Brain pericyte (primary cell): ENCODE results near the gene EXOC6.
"Not testable (repeated sequence)": the region's sequence is repeated elsewhere in the genome, so short reads cannot be mapped to it uniquely, and the experiment has no call there.

ENCODE experiments used
- DNase-seq: peaks from one replicate; pipeline ENCODE4 v3.0.0-alpha.2; 2012; ENCODE audit warnings: low read depth, low spot score

The EXOC6 gene

GRCh38 chr10:92942226-92942625 lies 93.9 kb downstream of the EXOC6 start:
- no peak for DNase-seq

DNA sequence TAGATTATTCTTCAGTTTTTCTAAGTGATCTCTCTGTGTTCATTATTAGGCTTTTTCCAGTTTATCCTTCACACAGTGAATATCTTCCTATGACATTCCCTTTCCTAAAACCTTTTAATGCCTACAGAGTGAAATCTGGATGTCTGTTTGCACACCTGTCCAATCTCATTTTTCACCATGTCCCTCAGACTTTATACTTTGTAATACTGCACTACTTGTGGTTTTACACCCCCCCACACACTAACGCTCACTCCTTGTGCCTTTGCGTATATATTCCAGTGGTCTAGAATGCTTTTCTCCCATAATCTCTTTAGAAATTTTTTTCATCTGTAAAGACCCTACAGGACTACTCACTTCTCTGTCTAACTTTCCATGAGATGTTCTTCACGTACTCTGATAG lies 98.2 kb downstream of the EXOC6 start:
- no peak for DNase-seq

- not testable (repeated sequence) for DNase-seq
These were observed 104.3 kb downstream of the EXOC6 start for GRCh38 chr10:92952573-92952972.

- no peak for DNase-seq
These were observed 109.1 kb downstream of the EXOC6 start for GRCh38 chr10:92957223-92958010.

GRCh38 chr10:92961638-92962037 lies 113.3 kb downstream of the EXOC6 start:
- DNase-seq = no peak

- peak; percentile 13 for DNase-seq
These were observed 117.0 kb downstream of the EXOC6 start for GRCh38 chr10:92965314-92965713.

GRCh38 chr10:92967641-92968040 lies 119.3 kb downstream of the EXOC6 start:
- no peak for DNase-seq

GRCh38 chr10:92969151-92969550 lies 120.8 kb downstream of the EXOC6 start:
- DNase-seq = no peak

DNA sequence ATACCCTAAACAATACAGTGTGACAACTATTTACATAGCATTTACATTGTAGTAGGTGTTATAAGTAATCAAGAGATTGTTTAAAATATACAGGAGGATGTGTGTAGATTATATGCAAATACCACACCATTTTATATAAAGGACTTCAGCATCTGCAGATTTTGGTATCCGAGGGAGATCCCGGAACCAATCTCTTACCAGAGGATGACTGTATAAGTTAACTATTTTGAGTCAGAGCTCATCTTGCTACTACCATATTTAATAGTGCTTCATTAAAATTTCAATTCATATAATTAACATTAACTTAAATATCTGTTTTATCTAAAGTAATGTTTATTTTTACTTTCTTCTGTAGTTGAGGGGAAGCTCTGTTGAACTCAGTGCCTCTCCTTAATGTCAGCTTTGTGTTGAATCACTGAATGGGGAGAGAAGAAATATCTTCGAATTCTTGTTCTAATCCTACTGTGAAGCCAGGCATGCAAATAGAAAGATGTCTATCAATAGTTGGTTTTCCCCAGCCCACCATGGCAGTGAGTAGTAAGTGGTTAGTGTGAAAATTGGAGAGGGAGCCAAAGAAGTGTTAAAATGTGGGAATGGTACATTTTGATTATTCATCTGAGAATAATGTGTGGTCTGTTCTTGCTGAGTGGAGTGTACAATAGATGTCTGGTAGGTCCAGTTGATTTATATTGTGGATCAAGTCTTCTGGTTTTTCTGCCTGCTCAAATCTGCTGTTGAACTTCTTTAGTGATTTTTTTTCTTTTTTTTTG lies 122.2 kb downstream of the EXOC6 start:
- DNase-seq = no peak

DNA sequence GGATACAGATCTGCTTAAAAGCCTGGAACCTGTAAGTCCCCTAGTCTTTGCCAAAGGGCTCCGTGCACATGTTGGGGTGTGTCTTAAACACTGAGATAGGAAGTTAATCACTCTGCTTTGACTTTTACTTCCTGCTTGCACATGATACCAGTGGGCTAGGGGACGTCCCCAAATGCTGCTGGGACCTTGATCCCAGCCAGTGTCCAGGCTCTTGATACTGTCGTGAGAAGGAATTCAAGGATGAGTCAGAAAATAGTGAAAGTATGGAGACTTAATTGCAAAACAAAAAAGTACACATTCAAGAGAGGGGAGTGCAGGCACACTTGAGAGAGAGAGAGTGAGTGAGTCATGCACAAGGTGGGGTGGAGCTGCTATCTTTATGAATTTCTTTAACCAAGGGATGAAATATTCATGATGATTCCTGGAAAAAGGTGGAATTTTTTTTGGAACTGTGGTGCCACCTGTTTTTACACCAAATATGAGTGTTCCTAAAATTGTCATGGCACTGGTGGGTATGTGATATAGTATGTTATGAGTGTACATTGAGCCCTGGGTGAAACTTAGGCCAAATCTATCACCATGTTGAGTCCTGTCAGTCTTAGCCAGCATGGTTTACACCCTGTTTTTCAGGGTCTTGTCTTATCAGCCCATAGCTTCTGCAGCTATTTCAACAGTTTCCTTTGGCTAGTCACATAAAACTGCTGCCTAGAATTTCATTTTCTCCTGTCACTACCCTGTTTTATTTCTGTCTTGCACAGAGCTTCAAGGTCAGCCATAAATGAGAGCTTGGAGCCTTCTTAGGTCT lies 123.9 kb downstream of the EXOC6 start:
- no peak for DNase-seq

GRCh38 chr10:92972886-92973285 lies 124.6 kb downstream of the EXOC6 start:
- DNase-seq = no peak

DNA sequence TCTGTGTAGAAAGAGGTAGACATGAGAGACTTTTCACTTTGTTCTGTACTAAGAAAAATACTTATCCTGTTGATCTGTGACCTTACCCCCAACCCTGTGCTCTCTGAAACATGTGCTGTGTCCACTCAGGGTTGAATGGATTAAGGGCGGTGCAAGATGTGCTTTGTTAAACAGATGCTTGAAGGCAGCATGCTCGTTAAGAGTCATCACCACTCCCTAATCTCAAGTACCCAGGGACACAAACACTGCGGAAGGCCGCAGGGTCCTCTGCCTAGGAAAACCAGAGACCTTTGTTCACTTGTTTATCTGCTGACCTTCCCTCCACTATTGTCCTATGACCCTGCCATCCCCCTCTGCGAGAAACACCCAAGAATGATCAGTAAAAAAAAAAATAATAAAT lies 128.0 kb downstream of the EXOC6 start:
- not testable (repeated sequence) for DNase-seq

GRCh38 chr10:92989250-92989649 lies 140.9 kb downstream of the EXOC6 start:
- DNase-seq = no peak

- DNase-seq = no peak
These were observed 142.3 kb downstream of the EXOC6 start for GRCh38 chr10:92990615-92991014.

- no peak for DNase-seq
These were observed 143.2 kb downstream of the EXOC6 start for GRCh38 chr10:92991513-92991912.

DNA sequence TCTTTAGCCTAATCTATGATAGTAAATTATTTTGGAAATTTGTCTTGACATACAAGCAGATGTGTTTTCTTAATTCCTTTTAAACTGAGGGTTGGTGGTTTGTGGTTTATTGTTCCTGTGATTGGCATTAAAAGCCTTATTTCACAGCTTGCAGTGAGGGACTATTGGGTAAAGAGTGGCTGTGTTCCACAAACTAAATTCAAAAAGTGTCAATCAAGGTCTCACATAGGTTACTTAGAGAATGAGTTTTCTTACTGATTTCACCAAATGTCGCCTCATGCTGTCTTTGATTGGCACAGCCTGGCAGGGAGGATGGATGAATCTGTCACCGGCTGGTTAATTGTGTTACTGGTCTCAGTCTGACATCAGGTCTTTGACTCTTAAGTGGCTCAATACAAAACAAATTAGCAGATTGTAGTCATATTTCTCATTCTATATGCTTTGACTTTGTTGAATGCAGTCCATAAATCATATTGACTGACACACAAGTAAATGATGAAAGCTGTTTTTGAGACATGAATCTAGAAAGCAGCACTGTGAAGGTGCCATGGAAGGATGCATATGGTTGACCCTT lies 145.5 kb downstream of the EXOC6 start:
- DNase-seq = no peak

DNA sequence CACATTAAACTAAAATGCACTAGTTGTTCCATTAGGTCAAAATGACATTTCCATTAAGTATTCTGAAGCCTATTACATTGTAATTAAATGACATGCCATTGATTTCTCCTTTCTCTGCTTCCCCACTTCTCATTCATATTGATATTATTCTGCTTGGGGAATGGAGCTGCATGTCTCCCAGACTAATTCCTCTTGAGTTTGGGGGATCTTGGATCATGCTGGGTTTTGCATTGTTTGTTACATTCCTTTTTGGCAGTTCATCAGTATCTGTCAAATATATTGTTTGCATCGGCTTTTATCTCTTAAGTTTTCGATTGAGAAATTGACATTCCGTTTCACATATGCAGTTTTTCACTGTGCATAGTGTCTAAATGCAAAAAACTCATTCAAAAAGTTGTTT lies 147.2 kb downstream of the EXOC6 start:
- no peak for DNase-seq

- no peak for DNase-seq
These were observed 149.3 kb downstream of the EXOC6 start for GRCh38 chr10:92997620-92998019.

GRCh38 chr10:92999191-92999590 lies 150.9 kb downstream of the EXOC6 start:
- DNase-seq = no peak

DNA sequence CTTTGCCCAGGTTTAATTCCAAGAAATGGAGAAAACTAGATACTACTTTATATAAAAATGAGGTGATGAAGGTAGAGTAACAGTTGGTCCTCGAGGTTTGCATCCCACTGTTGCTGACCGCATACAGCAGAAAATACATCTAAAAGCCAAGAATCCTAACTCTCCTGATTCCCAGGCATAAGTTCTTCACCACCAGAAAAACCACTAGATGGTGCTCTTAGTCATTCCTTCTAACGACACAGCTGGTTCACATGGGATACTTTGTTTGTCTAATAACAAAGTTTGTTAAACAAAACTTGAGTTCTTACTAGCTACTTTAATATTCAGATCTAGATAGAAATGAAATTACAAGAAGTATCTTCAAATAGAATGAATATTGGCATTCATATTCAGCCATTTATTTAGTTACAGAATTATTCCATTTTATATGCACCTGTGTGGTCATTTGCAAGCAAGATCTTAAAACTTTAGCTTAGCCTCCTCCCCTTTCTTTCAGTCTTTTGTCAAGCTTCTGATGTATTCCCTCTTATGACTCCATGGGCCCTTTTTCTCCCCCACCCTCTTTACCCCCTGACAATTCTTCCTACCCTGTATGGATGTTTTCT lies 158.2 kb downstream of the EXOC6 start:
- DNase-seq = no peak

DNA sequence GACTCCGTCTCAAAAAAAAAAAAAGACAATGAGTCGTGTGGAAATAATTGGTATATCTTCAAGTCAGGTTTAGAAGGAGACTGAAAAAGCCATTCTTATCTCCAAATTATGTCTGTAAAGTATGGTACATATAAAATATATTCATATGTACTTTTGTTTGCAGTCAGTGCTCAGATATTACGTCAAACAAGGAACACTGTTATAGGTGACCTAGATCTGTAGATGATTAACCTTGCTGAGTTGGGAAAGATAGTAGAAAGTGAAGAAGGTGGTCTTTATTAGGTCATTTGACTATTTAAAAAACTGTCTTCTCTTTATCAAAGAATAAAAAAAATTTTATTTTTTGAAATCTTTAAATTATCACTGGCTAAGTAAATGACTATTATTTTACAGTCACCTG lies 167.4 kb downstream of the EXOC6 start:
- DNase-seq = no peak
